DND-41 (cell line): ENCODE results near the gene RANBP17.

ENCODE experiments used
- ATAC-seq: fragments of 200-7000 bp; cut with Tn5 transposase; 3 replicates; pipeline ENCODE4 v1.9.1; 2021; ENCODE audit warnings: low read depth; ENCODE audit not compliant: insufficient read depth
- DNase-seq: peaks from one replicate; pipeline ENCODE4 v3.0.0-alpha.2; 2020
- H2AFZ ChIP-seq: 2 replicates; pipeline ENCODE4 v1.6.0; 2012; ENCODE audit warnings: low read depth, low read length
- H3K27ac ChIP-seq: 2 replicates; pipeline ENCODE4 v1.5.1; 2012; ENCODE audit warnings: low read length, inconsistent platforms
- H3K27me3 ChIP-seq: fragments of 200-600 bp; sonication (generic); 2 replicates; pipeline ENCODE4 v1.6.0; 2012; ENCODE audit warnings: low read length, mild to moderate bottlenecking, inconsistent platforms; ENCODE audit not compliant: insufficient read depth, poor library complexity
- H3K36me3 ChIP-seq: 2 replicates; pipeline ENCODE4 v1.5.1; 2012; ENCODE audit warnings: low read length, inconsistent platforms; ENCODE audit not compliant: insufficient read depth
- H3K4me1 ChIP-seq: 2 replicates; pipeline ENCODE4 v1.5.1; 2012; ENCODE audit warnings: mild to moderate bottlenecking, low read length; ENCODE audit not compliant: insufficient read depth
- H3K4me2 ChIP-seq: 2 replicates; pipeline ENCODE4 v1.6.0; 2012; ENCODE audit warnings: mild to moderate bottlenecking, moderate library complexity, low read length, inconsistent platforms; ENCODE audit not compliant: insufficient read depth
- H3K4me3 ChIP-seq, 2 experiments: fragments of 200-600 bp in 1 of 2; shearing (Covaris generic) in 1 of 2; 2 replicates each; pipeline ENCODE4 v1.5.1; 2012 to 2016; ENCODE audit warnings: inconsistent platforms in 2 of 2, low read length in 2 of 2, mild to moderate bottlenecking in 2 of 2, low read depth in 1 of 2, moderate library complexity in 1 of 2
- H3K79me2 ChIP-seq: 2 replicates; pipeline ENCODE4 v1.6.0; 2012; ENCODE audit warnings: low read length, inconsistent platforms; ENCODE audit not compliant: insufficient read depth
- H3K9ac ChIP-seq: 2 replicates; pipeline ENCODE4 v1.6.0; 2012; ENCODE audit warnings: low read depth, mild to moderate bottlenecking, inconsistent platforms, low read length, moderate library complexity
- H3K9me3 ChIP-seq: 2 replicates; pipeline ENCODE4 v1.5.1; 2012; ENCODE audit warnings: low read length, moderate library complexity, mild to moderate bottlenecking, inconsistent platforms; ENCODE audit not compliant: insufficient read depth, severe bottlenecking
- H4K20me1 ChIP-seq: 2 replicates; pipeline ENCODE4 v1.6.0; 2012; ENCODE audit warnings: low read length; ENCODE audit not compliant: insufficient read depth
- EZH2 ChIP-seq: IDR thresholded peaks from 3 replicates; pipeline ENCODE4 v1.6.1; 2012; ENCODE audit warnings: borderline replicate concordance, low read depth, mild to moderate bottlenecking, moderate library complexity, low read length, inconsistent platforms; ENCODE audit not compliant: severe bottlenecking
- TF ChIP-seq, protein P1 (sequence below): IDR thresholded peaks from 2 replicates; pipeline ENCODE4 v1.5.1; 2012; ENCODE audit warnings: borderline replicate concordance, low read length, moderate library complexity, mild to moderate bottlenecking; ENCODE audit not compliant: poor library complexity, severe bottlenecking; ENCODE audit errors: extremely low read depth

The RANBP17 gene

DNA sequence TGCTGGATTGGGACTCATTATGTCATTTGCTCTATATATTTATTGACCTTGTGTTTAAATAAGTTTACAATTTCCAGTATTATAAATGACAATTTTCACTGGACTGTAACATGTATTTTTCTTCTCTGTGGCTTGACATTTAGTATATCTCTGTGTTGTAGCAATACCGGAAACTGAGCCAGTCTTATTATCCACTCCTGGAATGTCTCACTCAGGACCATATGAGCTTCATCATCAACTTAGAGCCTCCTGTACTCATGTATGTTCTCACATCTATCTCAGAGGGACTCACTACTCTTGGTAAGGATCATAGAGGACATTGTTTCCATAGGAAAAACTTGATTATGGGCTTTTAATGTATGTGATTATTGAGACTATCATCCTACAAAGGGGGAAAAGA, 380.7 kb downstream of the RANBP17 start:
- no peak overlapping the region for H3K27ac ChIP-seq
- no peaks in the 10 kb centered on the region for H3K27me3 ChIP-seq
- no peaks in the 10 kb centered on the region for H3K79me2 ChIP-seq
- no peaks in the 10 kb centered on the region for H4K20me1 ChIP-seq
- no peak overlapping the region for H3K4me2 ChIP-seq
- no peak for TF ChIP-seq EZH2
- TF ChIP-seq, protein P1, sequence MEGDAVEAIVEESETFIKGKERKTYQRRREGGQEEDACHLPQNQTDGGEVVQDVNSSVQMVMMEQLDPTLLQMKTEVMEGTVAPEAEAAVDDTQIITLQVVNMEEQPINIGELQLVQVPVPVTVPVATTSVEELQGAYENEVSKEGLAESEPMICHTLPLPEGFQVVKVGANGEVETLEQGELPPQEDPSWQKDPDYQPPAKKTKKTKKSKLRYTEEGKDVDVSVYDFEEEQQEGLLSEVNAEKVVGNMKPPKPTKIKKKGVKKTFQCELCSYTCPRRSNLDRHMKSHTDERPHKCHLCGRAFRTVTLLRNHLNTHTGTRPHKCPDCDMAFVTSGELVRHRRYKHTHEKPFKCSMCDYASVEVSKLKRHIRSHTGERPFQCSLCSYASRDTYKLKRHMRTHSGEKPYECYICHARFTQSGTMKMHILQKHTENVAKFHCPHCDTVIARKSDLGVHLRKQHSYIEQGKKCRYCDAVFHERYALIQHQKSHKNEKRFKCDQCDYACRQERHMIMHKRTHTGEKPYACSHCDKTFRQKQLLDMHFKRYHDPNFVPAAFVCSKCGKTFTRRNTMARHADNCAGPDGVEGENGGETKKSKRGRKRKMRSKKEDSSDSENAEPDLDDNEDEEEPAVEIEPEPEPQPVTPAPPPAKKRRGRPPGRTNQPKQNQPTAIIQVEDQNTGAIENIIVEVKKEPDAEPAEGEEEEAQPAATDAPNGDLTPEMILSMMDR: no peak
- no peak overlapping the region for H2AFZ ChIP-seq
- no peak for ATAC-seq
- no peak for DNase-seq
- no peaks in the 10 kb centered on the region for H3K36me3 ChIP-seq
- H3K4me1 ChIP-seq: peaks cover 5% of the 10 kb centered on the region
- no peaks in the 10 kb centered on the region for H3K9me3 ChIP-seq
- no peak overlapping the region for H3K9ac ChIP-seq
- no peak overlapping the region for H3K4me3 ChIP-seq

DNA sequence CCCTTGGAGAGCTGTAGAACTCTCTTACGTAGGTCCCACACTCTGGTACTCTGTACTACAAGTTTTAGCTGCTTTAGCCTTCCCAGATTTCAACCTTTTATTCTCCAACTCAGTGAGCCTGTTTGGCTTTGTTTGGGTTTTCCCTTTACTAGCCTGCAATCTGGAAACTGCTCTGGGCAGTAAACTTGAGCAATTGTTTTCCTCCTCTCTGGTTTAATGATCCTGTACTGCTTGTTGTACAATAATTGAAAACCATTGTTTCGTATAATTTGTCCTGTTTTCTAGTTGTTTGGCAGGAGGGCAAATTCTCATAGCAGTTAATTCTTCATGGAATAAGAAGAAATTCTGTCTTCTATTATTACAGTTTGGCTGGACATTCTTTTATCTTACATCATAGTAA, 384.4 kb downstream of the RANBP17 start:
- H2AFZ ChIP-seq: no peak overlapping the region
- no peak overlapping the region for H3K9ac ChIP-seq
- TF ChIP-seq EZH2: no peak
- TF ChIP-seq, protein P1: no peak
- H3K4me2 ChIP-seq: no peak overlapping the region
- no peak overlapping the region for H3K27ac ChIP-seq
- no peaks in the 10 kb centered on the region for H3K79me2 ChIP-seq
- no peaks in the 10 kb centered on the region for H3K4me1 ChIP-seq
- no peaks in the 10 kb centered on the region for H3K27me3 ChIP-seq
- H3K36me3 ChIP-seq: no peaks in the 10 kb centered on the region
- H3K4me3 ChIP-seq: no peak overlapping the region
- no peaks in the 10 kb centered on the region for H4K20me1 ChIP-seq
- no peak for DNase-seq
- H3K9me3 ChIP-seq: peaks cover 12% of the 10 kb centered on the region
- ATAC-seq: no peak

DNA sequence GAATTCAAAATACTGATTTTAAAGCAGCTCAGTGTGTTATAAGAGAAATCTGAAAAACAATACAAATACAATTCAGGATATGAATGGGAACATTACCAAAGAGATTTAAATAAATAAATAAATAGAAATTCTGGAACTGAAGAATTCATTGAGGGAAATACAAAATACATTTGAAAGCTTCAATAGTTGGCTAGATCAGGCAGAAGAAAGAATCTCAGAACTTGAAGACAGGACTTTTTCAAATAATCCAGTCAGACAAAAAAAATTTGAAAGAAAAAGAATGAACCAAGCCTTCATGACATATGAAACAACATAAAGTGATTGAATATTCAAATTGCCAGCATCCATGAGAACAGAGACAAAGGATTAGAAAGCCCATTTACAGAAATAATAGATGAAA, 387.6 kb downstream of the RANBP17 start:
- Histone ChIP-seq H3K9ac (no peak overlapping the region), H2AFZ (no peak overlapping the region), H3K79me2 (no peaks in the 10 kb centered on the region), H3K27ac (no peak overlapping the region), H3K9me3 (peaks cover 12% of the 10 kb centered on the region), H3K27me3 (no peaks in the 10 kb centered on the region), H3K4me2 (no peak overlapping the region), H3K4me3 (no peak overlapping the region), H3K36me3 (no peaks in the 10 kb centered on the region), H3K4me1 (no peaks in the 10 kb centered on the region), H4K20me1 (no peaks in the 10 kb centered on the region)
- DNase-seq (no peak), ATAC-seq (no peak)
- TF ChIP-seq EZH2: no peak
- TF ChIP-seq, protein P1: no peak

DNA sequence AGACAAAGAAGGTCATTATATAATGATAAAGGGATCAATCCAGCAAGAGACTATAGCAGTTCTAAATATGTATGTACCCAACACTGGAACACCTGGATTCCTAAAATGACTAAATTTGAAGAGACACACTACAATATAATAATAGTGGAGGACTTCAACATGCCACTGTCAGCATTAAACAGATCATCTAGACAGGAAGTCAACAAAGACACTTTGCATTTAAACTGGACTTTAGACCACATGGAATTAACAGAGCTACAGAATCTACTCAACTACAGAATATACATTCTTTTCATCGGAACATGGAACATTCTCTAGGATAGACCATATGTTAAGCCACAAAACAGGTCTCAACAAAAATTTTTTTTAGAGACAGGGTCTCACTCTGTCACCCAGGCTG, 388.9 kb downstream of the RANBP17 start:
- TF ChIP-seq, protein P1: no peak
- no peak for TF ChIP-seq EZH2

More for the DNA sequence above, 388.9 kb downstream of the RANBP17 start:
- Histone ChIP-seq H3K36me3 (no peaks in the 10 kb centered on the region), H4K20me1 (no peaks in the 10 kb centered on the region), H3K27ac (no peak overlapping the region), H3K4me3 (no peak overlapping the region), H3K79me2 (no peaks in the 10 kb centered on the region), H3K27me3 (no peaks in the 10 kb centered on the region), H3K4me2 (no peak overlapping the region), H3K9me3 (peaks cover 12% of the 10 kb centered on the region), H3K9ac (no peak overlapping the region), H3K4me1 (no peaks in the 10 kb centered on the region), H2AFZ (no peak overlapping the region)
- DNase-seq (no peak), ATAC-seq (no peak)
